ENCODE data around the gene LRRC8B.
"Not testable (repeated sequence)": the region's sequence is repeated elsewhere in the genome, so short reads cannot be mapped to it uniquely, and the experiment has no call there.

Gene LRRC8B

GRCh38 chr1:89512996-89513720 is 11.5 kb upstream of the LRRC8B start:
- no peak for TF ChIP-seq CTCF (conservative IDR thresholded peaks at IDR 0.05; ENCODE audit: low read length)
- H3K4me3 ChIP-seq (ENCODE audit: low read length) = no peak overlapping the region
- no peak for DNase-seq (ENCODE audit: low read depth)

- no peak for TF ChIP-seq CTCF (conservative IDR thresholded peaks at IDR 0.05; ENCODE audit: low read length)
- peak; percentile 52 for DNase-seq (ENCODE audit: low read depth)
- no peak overlapping the region for H3K4me3 ChIP-seq (ENCODE audit: low read length)
Measured at GRCh38 chr1:89516055-89516454, 8.6 kb upstream of the LRRC8B start.

GRCh38 chr1:89518221-89518631 is 6.4 kb upstream of the LRRC8B start:
- peak; percentile 23 for DNase-seq (ENCODE audit: low read depth)
- H3K4me3 ChIP-seq (ENCODE audit: low read length) = no peak overlapping the region
- TF ChIP-seq CTCF (conservative IDR thresholded peaks at IDR 0.05; ENCODE audit: low read length) = no peak

- peak; percentile 25 for DNase-seq (ENCODE audit: low read depth)
- TF ChIP-seq CTCF (conservative IDR thresholded peaks at IDR 0.05; ENCODE audit: low read length) = peak; percentile 73
- no peak overlapping the region for H3K4me3 ChIP-seq (ENCODE audit: low read length)
Measured at GRCh38 chr1:89519779-89520358, 4.8 kb upstream of the LRRC8B start.

GRCh38 chr1:89521977-89522376 is 2.7 kb upstream of the LRRC8B start:
- not testable (repeated sequence) for H3K4me3 ChIP-seq (ENCODE audit: low read length); DNase-seq (ENCODE audit: low read depth)

- no peak for DNase-seq (ENCODE audit: low read depth)
- TF ChIP-seq CTCF (conservative IDR thresholded peaks at IDR 0.05; ENCODE audit: low read length) = no peak
- peak overlapping the region; percentile 81 for H3K4me3 ChIP-seq (ENCODE audit: low read length)
Measured at GRCh38 chr1:89523572-89524368, 859 bp upstream of the LRRC8B start.

GRCh38 chr1:89525169-89525855 is 683 bp downstream of the LRRC8B start:
- no peak for DNase-seq (ENCODE audit: low read depth)
- TF ChIP-seq CTCF (conservative IDR thresholded peaks at IDR 0.05; ENCODE audit: low read length) = no peak
- peak overlapping the region; percentile 81 for H3K4me3 ChIP-seq (ENCODE audit: low read length)

Data from AG10803 (cell line).